SHP77 treated with DMSO at 0.1 percent for 48 hours (cell line): ENCODE data around the gene MTFP1.
"Not testable (repeated sequence)": the region's sequence is repeated elsewhere in the genome, so short reads cannot be mapped to it uniquely, and the experiment has no call there.

Source experiments
- DNase-seq: peaks from one replicate; lab custom pipeline; 2025; lab: John Stamatoyannopoulos, UW

Gene MTFP1

DNA sequence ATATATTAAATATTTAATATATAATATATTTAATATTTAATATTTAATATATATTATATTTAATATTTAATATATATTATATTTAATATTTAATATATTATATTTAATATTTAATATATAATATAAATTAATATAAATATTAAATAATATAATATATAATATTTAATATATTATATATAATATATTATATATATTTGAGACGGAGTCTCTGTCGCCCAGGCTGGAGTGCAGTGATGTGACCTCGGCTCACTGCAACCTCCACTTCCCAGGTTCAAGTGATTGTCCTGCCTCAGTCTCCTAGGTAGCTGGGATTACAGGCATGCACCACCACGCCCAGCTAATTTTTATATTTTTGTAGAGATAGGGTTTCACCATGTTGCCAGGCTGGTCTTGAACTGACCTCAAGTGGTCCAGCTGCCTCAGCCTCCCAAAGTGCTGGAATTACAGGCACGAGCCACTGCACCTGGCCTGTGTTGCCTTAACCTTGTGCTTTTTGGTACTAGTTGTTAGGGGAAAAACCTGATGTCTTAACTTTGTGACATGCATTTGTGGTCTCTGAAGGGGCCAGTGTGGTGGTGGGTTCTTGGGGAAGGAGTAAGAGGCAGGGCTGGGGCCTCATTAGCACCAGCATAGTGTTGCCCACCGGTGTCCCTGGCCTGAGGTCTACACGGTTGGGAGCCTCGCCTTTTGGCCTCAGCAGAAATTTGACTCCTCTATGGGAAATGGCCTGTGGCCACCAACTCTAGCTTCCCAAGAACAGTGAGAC is 29.7 kb downstream of the MTFP1 start:
- no peak for DNase-seq

DNA sequence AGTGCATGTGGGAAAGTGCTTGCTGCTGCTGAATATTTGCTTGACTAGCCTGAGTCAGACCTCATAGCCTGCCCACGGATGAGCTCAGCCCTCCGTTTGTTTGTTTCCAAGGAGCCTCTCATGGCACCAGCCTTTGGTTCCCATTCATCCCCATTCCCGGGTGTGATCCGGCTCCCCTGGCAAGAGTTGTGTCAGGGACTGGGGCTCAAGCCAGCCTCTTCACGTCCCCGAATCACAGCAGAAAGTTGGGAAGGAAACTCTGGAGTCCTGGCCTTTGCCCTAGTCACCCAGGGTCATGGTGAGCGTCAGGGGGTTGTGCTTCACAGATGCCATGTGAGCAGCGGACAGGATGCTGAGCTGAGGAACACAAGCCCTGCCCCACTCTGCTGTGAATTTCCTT is 32.4 kb downstream of the MTFP1 start:
- no peak for DNase-seq

DNA sequence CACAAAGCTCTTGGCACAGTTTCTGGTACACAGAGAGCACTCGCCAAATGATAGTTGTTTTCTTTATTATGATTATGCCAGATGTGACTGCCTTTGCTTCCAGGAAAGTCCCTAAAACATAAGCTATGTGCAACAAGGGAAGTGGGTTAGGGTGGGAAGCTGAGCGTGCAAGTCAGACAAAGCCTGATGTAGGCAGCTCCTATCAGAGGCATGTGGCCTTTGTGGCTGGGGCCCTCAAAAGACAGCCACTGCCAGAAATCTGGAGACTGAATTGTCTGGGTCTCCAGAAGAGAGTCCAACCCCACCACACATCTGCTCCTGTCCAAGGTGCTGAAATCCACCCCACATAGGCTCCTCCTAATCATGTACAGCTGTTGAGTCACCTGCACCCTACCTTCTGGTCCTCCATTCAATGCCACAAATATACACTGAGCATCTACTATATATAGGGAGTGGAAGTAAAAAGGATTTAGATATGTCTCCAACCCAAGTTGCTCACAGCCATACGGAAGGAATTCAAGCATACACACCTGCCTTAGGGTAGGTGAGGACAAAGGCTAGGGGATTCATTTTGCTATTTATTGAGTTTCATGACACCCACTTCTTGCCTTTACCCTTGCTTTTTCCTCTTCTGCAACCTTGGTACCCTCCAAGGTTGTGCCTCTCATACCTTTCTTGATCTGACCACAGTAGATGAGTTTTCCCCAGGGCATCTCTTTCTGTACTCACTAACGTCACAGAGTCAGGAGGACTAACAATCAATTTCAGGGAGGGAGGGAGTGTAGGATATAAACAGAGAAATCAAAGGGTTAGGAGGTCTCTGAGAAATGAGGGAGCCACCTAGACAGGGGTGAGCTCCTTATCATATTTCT is 33.8 kb downstream of the MTFP1 start:
- DNase-seq, result no peak

DNA sequence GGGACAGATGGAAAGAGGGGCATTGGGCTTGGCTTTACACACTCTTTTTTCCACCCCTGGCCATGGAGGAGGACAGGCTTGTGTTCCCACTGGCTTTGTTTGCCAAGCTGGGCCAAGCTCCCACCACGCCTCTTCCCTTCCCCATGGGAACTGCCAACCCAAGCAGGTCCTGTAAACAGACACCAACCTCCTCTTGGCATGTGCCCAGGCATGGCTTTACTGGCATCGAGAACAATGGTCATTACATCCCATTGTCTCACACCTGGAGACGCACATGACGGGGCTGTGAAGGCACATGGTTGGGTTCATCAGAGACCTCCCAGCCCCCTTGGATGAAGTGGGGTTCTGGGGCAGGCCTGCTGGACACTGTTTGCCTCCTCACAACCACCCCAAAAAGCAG is 34.6 kb downstream of the MTFP1 start:
- DNase-seq, result peak; percentile 3

DNA sequence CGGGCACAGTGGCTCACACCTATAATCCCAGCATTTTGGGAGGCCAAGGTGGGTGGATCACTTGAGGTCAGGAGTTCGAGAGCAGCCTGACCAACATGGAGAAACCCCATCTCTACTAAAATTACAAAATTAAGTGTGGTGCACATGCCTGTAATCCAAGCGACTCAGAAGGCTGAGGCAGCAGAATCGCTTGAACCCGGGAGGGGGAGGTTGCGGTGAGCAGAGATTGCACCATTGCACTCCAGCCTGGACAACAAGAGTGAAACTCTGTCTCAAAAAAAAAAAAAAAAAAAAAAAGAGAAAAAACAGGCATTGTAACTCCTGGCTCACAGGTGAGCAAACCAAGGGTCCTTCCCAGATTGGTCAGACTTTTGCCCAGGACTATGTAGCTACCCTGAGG is 35.0 kb downstream of the MTFP1 start:
- not testable (repeated sequence) for DNase-seq

DNA sequence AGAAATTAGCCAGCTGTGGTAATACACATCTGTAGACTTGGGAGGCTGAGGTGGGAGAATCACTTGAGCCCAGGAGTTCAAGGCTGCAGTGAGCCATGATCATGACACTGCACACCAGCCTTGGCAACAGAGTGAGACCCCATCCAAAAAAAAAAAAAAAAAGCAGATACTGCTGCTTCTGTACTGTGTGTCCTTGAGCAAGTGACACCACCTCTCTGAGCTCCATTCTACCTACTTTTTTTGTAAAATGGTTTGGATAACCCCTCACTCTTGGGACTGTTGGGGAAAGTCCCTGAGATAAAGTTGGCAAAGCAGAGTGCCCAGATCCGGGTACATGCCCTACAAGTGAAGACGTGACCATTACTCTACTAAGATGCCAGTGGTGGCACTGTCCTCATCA is 43.6 kb downstream of the MTFP1 start:
- no peak for DNase-seq

DNA sequence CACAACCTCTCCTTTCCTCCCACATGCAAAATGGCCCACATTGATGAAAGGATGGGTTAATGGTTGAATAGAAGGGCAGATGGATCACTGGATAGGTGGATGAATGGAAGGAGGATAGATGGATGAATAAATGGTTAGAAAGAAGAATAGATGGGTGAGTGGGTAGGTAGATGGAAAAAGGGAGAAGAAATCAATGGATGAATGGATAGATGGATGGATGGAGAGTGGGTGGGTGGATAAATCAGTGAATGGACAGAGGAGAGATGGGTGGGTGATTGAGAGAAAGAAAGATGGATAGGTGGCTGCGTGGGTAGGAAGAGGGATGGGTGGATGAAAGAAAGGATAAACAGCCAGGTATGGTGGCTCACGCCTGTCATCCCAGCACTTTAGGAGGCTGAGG is 45.1 kb downstream of the MTFP1 start:
- DNase-seq, result no peak

DNA sequence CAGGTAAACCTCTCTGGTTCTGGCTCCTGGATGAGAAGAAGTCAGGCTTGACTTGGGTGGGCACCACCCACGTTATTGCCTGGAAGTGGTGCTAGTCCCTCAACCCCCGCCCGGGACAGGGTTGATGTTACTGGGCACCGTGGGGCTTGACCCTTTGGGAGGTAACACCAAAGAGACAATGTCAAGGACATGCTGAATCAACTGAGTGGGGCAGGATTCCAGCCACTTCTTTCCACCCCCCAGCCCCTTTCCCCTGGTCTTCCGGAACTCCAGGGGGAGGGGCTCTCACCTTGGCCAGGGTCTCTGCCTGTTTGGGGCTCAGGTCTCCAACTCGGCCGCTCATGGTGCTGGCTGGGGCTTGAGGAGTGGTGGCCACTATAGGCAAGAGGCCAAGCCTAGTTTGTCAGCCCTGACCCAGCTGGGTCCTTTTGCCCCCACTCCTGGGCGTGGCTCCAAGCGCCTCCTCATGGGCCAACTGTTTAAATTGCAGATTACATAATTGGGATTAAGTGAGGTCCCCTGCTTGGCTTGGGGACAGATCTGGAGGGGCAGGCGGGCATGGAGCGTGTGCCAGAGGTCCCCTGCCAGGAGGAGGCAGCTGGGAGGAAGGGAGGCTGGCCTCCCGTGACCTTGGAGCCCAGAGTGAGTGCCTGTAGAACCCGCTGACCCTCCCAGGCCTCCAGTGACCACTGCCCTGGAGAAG is 46.2 kb downstream of the MTFP1 start, which contains the start of gene SEC14L3:
Gene SEC14L3 (minus strand): TSS at position 402 of the 703 bp plus-strand sequence. CDS start 59 bp downstream, at position 343.
- no peak for DNase-seq

DNA sequence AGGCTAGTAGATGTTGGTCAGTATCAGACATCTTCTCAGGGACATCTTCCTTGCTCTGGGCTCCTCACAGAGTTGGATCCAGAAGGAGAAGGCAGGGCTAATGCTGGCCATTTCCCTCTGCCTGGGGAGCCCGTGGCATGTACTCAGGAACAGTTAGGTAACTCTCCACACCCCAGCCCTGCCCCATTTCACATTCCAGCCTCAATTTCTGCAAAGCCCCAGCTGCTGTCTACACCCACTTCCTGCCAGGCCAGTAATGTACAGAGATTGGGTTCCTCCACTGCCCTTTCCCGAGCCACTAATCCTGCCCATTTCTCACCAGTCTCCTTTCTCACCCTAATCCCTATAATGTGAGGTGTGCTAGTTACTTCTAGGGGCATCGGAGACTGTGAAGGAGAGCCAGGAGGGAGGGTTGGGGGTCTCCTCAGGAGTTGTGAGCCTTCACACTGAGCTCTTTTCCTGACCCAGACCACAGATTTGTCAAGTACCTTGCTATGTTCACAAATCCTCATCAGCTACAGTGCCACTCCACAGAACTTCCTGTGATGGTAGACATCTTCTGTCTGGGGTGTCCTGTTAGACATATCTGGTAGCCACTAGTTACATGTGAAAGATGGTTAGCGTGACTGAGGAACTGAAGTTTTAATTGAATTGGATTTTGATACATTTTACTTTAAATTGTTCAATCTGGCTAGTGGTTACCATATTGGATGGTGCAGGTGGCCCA is 47.6 kb downstream of the MTFP1 start:
- no peak for DNase-seq

DNA sequence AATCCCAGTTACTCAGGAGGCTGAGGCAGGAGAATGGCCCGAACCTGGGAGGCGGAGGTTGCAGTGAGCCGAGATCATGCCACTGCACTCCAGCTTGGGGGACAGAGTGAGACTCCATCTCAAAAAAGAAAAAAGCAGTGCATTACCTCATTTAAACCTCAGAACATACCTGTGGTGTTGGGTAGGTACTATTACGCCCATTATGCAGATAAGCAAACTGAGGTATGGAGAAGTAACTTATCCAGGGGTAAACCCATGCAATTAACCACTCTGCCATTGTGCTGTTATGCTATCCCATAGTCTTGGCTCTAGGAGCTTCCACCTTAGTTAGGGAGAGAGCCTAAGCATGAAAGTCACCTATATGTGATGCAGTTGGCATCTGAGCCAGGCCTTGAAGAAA is 48.6 kb downstream of the MTFP1 start:
- no peak for DNase-seq

DNA sequence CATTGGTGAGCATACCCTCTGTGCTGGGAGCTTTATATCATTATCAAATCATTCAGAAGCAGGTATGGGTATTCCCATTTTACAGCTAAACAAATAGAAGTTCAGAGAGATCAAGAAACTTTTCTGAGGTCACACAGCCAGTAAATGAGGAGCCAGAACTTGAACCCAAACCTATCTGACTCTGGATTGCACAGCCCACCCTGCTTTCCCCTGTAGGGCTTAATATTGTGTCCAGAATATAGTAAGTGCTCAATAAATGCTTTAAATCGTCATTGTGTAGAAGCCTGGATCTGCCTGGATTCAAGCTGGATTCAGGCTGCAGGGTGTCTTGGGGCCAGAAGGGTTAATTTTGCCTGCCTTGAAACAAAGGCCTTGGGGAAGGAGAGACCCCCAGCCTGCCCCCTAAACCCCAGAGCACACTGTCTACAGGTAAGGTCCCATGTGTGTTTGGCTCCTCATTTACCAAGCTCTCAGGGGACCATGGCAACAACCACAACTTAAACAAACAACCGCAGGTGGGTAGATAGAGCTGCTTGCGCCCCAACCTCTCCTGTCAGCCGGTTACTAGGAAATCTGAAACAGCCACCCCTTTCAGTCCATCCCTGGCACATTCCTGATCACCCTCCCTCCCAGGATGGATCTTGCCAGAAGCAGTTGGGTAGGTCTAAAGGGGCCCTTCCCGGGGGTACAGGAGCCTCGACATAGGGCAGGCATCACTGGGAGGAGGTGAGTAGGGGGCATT is 49.3 kb downstream of the MTFP1 start:
- DNase-seq, result no peak
